ENCODE data around the gene AHCTF1. TPM values are rescaled to one million over a fixed set of nuclear protein-coding genes. Genes with fewer than 3 reads are reported as not detected.
A peak's percentile ranks its signal among the peaks of the same experiment; 100 is the strongest.

The AHCTF1 gene
- total RNA-seq, 1 donor from 2014 or later = 29.1 TPM

- no peak for DNase-seq
Observed at GRCh38 chr1:246797597-246797996, 134.2 kb downstream of the AHCTF1 start.

- no peak for DNase-seq
Observed at GRCh38 chr1:246797157-246797556, 134.6 kb downstream of the AHCTF1 start.

- no peak for DNase-seq
Observed at GRCh38 chr1:246795906-246796694, 135.6 kb downstream of the AHCTF1 start.

GRCh38 chr1:246794828-246795671 lies 136.7 kb downstream of the AHCTF1 start:
- DNase-seq = no peak

GRCh38 chr1:246794048-246794827 lies 137.5 kb downstream of the AHCTF1 start:
- DNase-seq = peak; percentile 71

GRCh38 chr1:246793356-246793896 lies 138.3 kb downstream of the AHCTF1 start:
- no peak for DNase-seq

GRCh38 chr1:246792603-246793002 lies 139.1 kb downstream of the AHCTF1 start:
- DNase-seq = no peak

GRCh38 chr1:246791303-246791918 lies 140.3 kb downstream of the AHCTF1 start:
- DNase-seq = no peak

- no peak for DNase-seq
Observed at GRCh38 chr1:246790833-246791232, 140.9 kb downstream of the AHCTF1 start.

GRCh38 chr1:246790364-246790763 lies 141.4 kb downstream of the AHCTF1 start:
- no peak for DNase-seq

- peak; percentile 19 for DNase-seq
Observed at GRCh38 chr1:246789454-246790339, 142.1 kb downstream of the AHCTF1 start.

Small RNA genes lying within 50 kb of the gene (small RNA-seq; reads per million reads assigned to genes)
- gene AC113174.1 (ENCODE audit: low replicate concordance) = not detected
- gene RF00402 (ENCODE audit: low replicate concordance) = not detected

Other genes with a start within 250 kb of the AHCTF1 start
- 46.8 TPM for gene SCCPDH, start 207.5 kb downstream of the AHCTF1 start, total RNA-seq
- gene ZNF695, start 76.1 kb upstream of the AHCTF1 start, total RNA-seq = 3.5 TPM
- gene ZNF670, start 146.9 kb upstream of the AHCTF1 start, total RNA-seq = 5.5 TPM
- 5.4 TPM for gene ZNF669, start 172.4 kb upstream of the AHCTF1 start, total RNA-seq
- 63.6 TPM for gene ZNF124, start 240.1 kb upstream of the AHCTF1 start, total RNA-seq